GM12865 (cell line): Measurements from ENCODE around the gene WEE1.

ENCODE experiments used
- DNase-seq: peaks from one replicate; pipeline ENCODE4 v3.0.0; 2010; ENCODE audit warnings: low read depth
- H3K4me3 ChIP-seq: 2 replicates; pipeline ENCODE4 v1.5.1; 2011; ENCODE audit warnings: mild to moderate bottlenecking, low read depth, low read length, control low read depth
- TF ChIP-seq, protein P1 (sequence below): IDR thresholded peaks from 2 replicates; pipeline ENCODE4 v1.5.1; 2011; ENCODE audit warnings: low read length, control low read depth, low read depth, inconsistent platforms; ENCODE audit not compliant: insufficient read depth; ENCODE audit errors: missing control alignments

The WEE1 gene

GRCh38 chr11:9529334-9529650 is 44.2 kb upstream of the WEE1 start:
- TF ChIP-seq, protein P1, sequence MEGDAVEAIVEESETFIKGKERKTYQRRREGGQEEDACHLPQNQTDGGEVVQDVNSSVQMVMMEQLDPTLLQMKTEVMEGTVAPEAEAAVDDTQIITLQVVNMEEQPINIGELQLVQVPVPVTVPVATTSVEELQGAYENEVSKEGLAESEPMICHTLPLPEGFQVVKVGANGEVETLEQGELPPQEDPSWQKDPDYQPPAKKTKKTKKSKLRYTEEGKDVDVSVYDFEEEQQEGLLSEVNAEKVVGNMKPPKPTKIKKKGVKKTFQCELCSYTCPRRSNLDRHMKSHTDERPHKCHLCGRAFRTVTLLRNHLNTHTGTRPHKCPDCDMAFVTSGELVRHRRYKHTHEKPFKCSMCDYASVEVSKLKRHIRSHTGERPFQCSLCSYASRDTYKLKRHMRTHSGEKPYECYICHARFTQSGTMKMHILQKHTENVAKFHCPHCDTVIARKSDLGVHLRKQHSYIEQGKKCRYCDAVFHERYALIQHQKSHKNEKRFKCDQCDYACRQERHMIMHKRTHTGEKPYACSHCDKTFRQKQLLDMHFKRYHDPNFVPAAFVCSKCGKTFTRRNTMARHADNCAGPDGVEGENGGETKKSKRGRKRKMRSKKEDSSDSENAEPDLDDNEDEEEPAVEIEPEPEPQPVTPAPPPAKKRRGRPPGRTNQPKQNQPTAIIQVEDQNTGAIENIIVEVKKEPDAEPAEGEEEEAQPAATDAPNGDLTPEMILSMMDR: no peak
- DNase-seq: no peak
- no peak overlapping the region for H3K4me3 ChIP-seq

DNA sequence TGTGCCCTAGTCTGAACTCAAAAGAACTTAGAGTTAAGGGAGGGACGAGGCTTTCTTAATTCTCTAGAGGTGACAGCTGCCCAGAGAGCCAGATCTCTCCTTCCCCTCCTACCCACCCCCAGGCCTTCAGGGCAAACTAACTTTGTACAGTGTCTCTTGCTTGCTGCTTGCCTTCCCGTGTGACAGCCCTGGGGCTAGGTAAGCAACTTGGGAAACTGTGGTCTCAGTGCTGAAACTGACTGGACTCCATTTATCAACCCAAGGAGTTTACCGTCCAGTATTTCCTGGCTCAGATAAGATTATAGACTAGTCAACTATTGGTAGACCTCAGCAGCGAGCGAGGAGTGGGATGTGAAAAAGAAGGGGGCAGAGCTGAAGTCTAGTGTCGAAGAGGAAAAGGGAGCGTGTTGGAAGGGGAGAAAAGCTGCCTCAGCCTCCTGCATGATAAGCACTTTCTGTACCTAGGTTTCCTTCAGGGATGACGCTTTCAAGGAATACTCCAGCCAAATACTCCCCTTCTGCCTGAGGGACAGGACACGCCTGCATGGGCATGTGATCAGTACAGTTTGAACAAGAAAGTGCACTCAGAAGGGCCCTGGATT is 43.3 kb upstream of the WEE1 start:
- no peak for DNase-seq
- TF ChIP-seq, protein P1: no peak
- H3K4me3 ChIP-seq: no peak overlapping the region

DNA sequence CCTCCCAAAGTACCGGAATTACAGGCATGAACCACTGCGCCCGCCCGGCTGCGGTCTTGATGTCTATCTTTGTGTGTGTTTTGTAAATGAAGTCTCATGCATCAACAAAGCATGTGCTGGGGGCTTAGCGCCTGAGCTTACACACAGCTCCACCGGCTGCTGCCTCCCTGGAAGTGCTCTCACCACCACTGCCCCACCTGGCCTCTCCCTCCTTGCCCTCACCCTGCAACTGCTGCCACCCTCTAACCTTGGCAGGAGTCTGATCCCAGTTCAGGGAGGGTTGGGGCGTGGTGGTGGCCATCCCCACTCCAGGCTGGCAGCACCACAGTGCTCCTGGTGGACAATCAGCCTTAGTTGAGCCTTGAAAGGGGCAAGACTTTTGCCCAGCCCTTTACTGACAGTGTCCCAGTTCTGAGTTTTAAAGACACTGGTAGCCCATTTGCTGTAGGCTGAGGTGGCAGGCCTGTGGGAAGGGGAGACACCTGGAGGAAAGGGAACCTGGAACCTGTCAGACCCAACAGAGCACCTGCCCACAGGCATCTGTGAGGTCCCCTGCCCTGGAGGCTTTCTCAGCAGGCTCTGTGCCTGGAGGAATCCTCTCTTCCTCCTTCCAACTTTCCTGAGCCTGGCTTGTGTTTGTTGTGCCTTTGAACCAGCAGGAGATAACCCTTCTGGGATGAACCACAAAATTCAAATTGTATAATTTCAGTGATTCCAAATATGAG is 42.4 kb upstream of the WEE1 start:
- TF ChIP-seq, protein P1: no peak
- no peak for DNase-seq
- H3K4me3 ChIP-seq: no peak overlapping the region

GRCh38 chr11:9533058-9533457 is 40.4 kb upstream of the WEE1 start:
- DNase-seq: no peak
- TF ChIP-seq, protein P1: no peak
- H3K4me3 ChIP-seq: no peak overlapping the region

DNA sequence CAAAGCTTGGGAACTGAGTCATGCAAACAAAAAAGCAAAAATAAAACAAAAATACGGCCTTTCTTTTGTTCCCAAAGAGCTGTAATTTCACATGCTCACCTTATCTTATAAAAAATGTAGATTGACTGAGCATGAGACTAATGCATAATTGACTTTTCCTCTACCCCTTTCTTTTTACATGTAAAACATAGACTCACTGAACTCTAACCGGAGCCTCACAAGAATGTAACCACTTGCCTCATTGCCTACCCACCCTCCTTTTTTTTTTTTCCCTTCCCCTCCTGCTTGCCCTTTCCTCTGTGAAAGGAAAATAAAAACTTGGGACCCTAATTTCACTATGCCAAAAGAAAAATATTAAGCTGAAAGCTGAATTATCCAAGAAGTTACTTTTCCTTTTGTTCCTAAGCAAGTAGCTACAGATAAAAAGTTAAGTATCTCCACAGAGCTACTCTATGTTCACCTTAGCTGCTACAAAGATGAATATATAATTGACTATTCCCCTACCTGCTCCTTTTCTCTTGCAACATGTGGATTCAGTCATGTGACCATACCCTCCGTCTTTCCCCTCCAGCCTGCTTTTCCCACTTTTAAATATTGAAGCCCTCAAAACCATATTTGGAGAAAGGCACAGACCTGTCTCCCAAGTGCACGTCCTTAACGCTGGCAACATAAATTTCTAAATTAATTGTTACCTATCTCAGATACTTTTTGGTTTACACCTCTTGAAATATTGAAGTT is 39.6 kb upstream of the WEE1 start:
- no peak for DNase-seq
- TF ChIP-seq, protein P1: no peak
- no peak overlapping the region for H3K4me3 ChIP-seq

DNA sequence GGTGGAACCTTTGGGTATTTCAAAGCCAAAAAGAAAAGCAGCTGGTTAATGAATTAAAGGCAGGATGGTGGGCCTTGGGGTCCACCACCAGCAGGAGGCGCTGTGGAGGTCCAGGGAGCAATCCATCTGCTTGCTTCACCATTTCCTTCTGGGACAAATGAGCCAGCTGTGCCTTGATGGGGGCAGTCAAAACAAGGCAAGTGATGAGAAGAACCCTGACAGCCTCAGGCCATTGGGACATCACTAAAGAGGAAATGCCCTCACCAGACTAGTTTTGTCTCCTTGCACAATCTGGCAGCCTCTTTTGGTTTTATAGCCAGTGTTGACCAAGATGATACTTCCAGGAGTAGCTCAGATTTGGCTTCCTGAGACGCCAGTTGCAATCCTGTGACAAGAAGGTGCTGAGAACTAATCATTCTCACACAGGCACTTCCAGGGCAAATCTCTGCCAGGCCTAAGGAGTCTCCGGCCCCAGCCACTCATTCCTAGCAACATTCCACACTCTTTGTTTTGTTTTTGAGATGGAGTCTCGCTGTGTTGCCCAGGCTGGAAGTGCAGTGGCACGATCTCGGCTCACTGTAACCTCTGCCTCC is 38.2 kb upstream of the WEE1 start:
- DNase-seq: peak; percentile 81
- H3K4me3 ChIP-seq: no peak overlapping the region
- TF ChIP-seq, protein P1: peak; percentile 94
